Measurements from ENCODE around the gene NAA50. TPM values are rescaled to one million over a fixed set of nuclear protein-coding genes. Genes with fewer than 3 reads are reported as not detected.

Gene NAA50
- total and polyA plus RNA-seq, 2 donors (not counting 3 experiments of a cell fraction or from before 2014, with no cell fraction given) = 53.1 to 160 TPM

- H3K27ac ChIP-seq (ENCODE audit: insufficient read depth, low read depth, low read length) = no peak overlapping the region
- no peaks in the 10 kb centered on the region for H4K20me1 ChIP-seq (replicated peaks; ENCODE audit: control insufficient read depth, extremely low read depth, insufficient read depth, low read length)
- no peak overlapping the region for H3K9ac ChIP-seq (replicated peaks; ENCODE audit: extremely low read depth, insufficient read depth, low read length)
- no TSS peak for BruUV-seq (replicated peaks)
- intact Hi-C loops (cut with micrococcal nuclease) (loop anchor here (10.0 kb wide), 1 partner anchor 1126 kb away; the partner anchor contains the start of genes ATG3 and SLC35A5), dilution Hi-C loops (cut with MboI; ENCODE audit: extremely low pct_ligation_motif_present, low sequenced_read_pairs) (no loop called here)
- CTCF ChIA-PET = no interaction called here
- TF ChIP-seq MAX (IDR thresholded peaks at IDR 0.05; ENCODE audit: insufficient read depth, insufficient read length) (no peak), MYC (IDR thresholded peaks at IDR 0.05; ENCODE audit: low read depth, low read length) (no peak), GATA2 (IDR thresholded peaks at IDR 0.05; ENCODE audit: insufficient read depth, insufficient read length, low read depth, low read length) (no peak), FOS (IDR thresholded peaks at IDR 0.05; ENCODE audit: borderline replicate concordance, insufficient read depth, low read length) (no peak), EZH2 (IDR thresholded peaks at IDR 0.05; ENCODE audit: borderline replicate concordance, low read depth, low read length, severe bottlenecking) (no peak), CTCF (IDR thresholded peaks at IDR 0.05; ENCODE audit: extremely low read depth in 1 of 2, insufficient read depth in 1 of 2, low read depth in 1 of 2, low read length in 2 of 2) (no peak), POLR2AphosphoS5 (IDR thresholded peaks at IDR 0.05; ENCODE audit: insufficient read depth, low read depth, low read length) (no peak), POLR2A (IDR thresholded peaks at IDR 0.05; ENCODE audit: low read depth, low read length) (no peak), JUN (IDR thresholded peaks at IDR 0.05; ENCODE audit: borderline replicate concordance, insufficient read depth, insufficient read length, low read depth) (no peak)
- H3K9me1 ChIP-seq (replicated peaks; ENCODE audit: control insufficient read depth, extremely low read depth, insufficient read depth, low read length) = no peaks in the 10 kb centered on the region
- H3K79me2 ChIP-seq (ENCODE audit: control insufficient read depth, insufficient read depth, low read length) = peaks cover 3% of the 10 kb centered on the region
- no peak overlapping the region for H3K4me3 ChIP-seq (replicated peaks in 1 of 3; ENCODE audit: insufficient read depth in 1 of 3, low read depth in 1 of 3, low read length in 3 of 3)
- H3K4me2 ChIP-seq (ENCODE audit: insufficient read depth, low read length) = no peak overlapping the region
- no peak overlapping the region for H2AFZ ChIP-seq (ENCODE audit: low read depth, low read length)
- POLR2A ChIA-PET = no interaction called here
- H3K36me3 ChIP-seq (ENCODE audit: control insufficient read depth in 2 of 2, extremely low read depth in 1 of 2, insufficient read depth in 2 of 2, low read length in 2 of 2) = no peaks in the 10 kb centered on the region
- DNase-seq (ENCODE audit: low read depth, low spot score) = no peak
- no peaks in the 10 kb centered on the region for H3K27me3 ChIP-seq (ENCODE audit: control insufficient read depth in 2 of 2, insufficient read depth in 2 of 2, low read length in 2 of 2)
- H3K9me3 ChIP-seq (replicated peaks; ENCODE audit: control insufficient read depth, insufficient read depth, low read length) = no peaks in the 10 kb centered on the region
- H3K4me1 ChIP-seq (ENCODE audit: control insufficient read depth, extremely low read depth, insufficient read depth, low read length) = peaks cover 3% of the 10 kb centered on the region
- FAIRE-seq = no peak
Measured at GRCh38 chr3:113690482-113690881, 55.6 kb downstream of the NAA50 start.
